ENCODE results near the gene ISM1. TPM values are rescaled to one million over a fixed set of nuclear protein-coding genes. Genes with fewer than 3 reads are reported as not detected.

The ISM1 gene
- polyA plus RNA-seq, 2 donors, result 1.5 to 2.2 TPM

DNA sequence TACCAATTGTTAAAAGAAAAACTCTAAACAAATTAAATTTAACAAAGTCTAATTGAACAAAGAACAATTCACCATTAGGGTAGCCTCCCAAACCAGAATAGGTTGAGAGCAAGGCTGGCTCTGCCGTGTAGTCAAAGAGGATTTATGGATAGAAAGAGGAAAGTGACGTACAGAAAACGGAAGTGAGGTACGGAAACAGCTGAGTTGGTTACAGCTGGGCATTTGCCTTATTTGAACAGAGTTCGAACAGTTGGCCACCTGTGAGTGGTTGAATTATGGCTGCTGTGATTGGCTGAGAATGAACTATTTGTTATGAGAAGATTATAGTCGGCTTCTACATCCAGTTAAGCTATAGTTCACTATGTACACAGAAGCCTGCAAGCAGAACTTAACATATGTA, 18.5 kb upstream of the ISM1 start:
- Histone ChIP-seq H3K36me3 (ENCODE audit: control insufficient read depth in 2 of 2, insufficient read depth in 2 of 2, low read length in 1 of 2) (no peaks in the 10 kb centered on the region), H3K27me3 (ENCODE audit: control insufficient read depth in 1 of 2, insufficient read depth in 2 of 2, low read length in 2 of 2) (no peaks in the 10 kb centered on the region), H3K9me3 (ENCODE audit: control insufficient read depth in 2 of 2, insufficient read depth in 1 of 2, low read depth in 1 of 2, low read length in 1 of 2) (no peaks in the 10 kb centered on the region), H3K4me3 (ENCODE audit: low read depth in 1 of 2, low read length in 2 of 2) (no peak overlapping the region), H3K4me1 (ENCODE audit: control insufficient read depth in 2 of 2, insufficient read depth in 2 of 2, low read length in 1 of 2) (no peaks in the 10 kb centered on the region), H3K27ac (ENCODE audit: low read depth in 2 of 2, low read length in 1 of 2) (no peak overlapping the region)
- 70 to 75% methylated on average over 6 of the region's 6 CpGs for WGBS, 2 donors

DNA sequence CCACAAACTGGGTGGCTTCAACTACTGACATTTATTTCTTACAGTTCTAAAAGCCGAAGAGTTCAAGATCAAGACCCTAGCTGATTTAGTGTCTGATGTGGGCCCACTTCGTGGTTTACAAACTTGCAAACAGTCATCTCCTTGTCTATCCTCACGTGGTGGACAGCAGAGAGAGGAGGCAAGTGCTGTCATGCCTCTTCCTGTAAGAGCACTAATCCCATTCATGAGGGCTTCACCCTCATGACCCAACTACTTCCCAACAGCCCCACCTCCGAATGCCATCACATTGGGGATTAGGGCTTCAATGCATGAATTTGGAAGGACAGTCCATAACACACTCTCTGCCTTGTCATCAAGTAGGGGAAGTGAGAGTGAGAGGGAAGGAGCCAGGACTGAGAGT, 15.6 kb upstream of the ISM1 start:
- Histone ChIP-seq H3K27me3 (ENCODE audit: control insufficient read depth in 1 of 2, insufficient read depth in 2 of 2, low read length in 2 of 2) (no peaks in the 10 kb centered on the region), H3K4me1 (ENCODE audit: control insufficient read depth in 2 of 2, insufficient read depth in 2 of 2, low read length in 1 of 2) (no peaks in the 10 kb centered on the region), H3K4me3 (ENCODE audit: low read depth in 1 of 2, low read length in 2 of 2) (no peak overlapping the region), H3K9me3 (ENCODE audit: control insufficient read depth in 2 of 2, insufficient read depth in 1 of 2, low read depth in 1 of 2, low read length in 1 of 2) (no peaks in the 10 kb centered on the region), H3K36me3 (ENCODE audit: control insufficient read depth in 2 of 2, insufficient read depth in 2 of 2, low read length in 1 of 2) (no peaks in the 10 kb centered on the region), H3K27ac (ENCODE audit: low read depth in 2 of 2, low read length in 1 of 2) (no peak overlapping the region)
- 67 to 75% methylated on average over 4 of the region's 4 CpGs for WGBS, 2 donors

GRCh38 chr20:13205848-13206434, 15.1 kb upstream of the ISM1 start:
- WGBS, 2 donors, result 78 to 79% methylated on average over 5 of the region's 5 CpGs
- no peaks in the 10 kb centered on the region for H3K9me3 ChIP-seq (ENCODE audit: control insufficient read depth in 2 of 2, insufficient read depth in 1 of 2, low read depth in 1 of 2, low read length in 1 of 2)
- H3K36me3 ChIP-seq (ENCODE audit: control insufficient read depth in 2 of 2, insufficient read depth in 2 of 2, low read length in 1 of 2), result no peaks in the 10 kb centered on the region
- H3K4me3 ChIP-seq (ENCODE audit: low read depth in 1 of 2, low read length in 2 of 2), result no peak overlapping the region
- H3K4me1 ChIP-seq (ENCODE audit: control insufficient read depth in 2 of 2, insufficient read depth in 2 of 2, low read length in 1 of 2), result no peaks in the 10 kb centered on the region
- no peak overlapping the region for H3K27ac ChIP-seq (ENCODE audit: low read depth in 2 of 2, low read length in 1 of 2)
- no peaks in the 10 kb centered on the region for H3K27me3 ChIP-seq (ENCODE audit: control insufficient read depth in 1 of 2, insufficient read depth in 2 of 2, low read length in 2 of 2)

- Histone ChIP-seq H3K4me3 (ENCODE audit: low read depth in 1 of 2, low read length in 2 of 2) (no peak overlapping the region), H3K4me1 (ENCODE audit: control insufficient read depth in 2 of 2, insufficient read depth in 2 of 2, low read length in 1 of 2) (no peaks in the 10 kb centered on the region), H3K36me3 (ENCODE audit: control insufficient read depth in 2 of 2, insufficient read depth in 2 of 2, low read length in 1 of 2) (no peaks in the 10 kb centered on the region), H3K9me3 (ENCODE audit: control insufficient read depth in 2 of 2, insufficient read depth in 1 of 2, low read depth in 1 of 2, low read length in 1 of 2) (no peaks in the 10 kb centered on the region), H3K27ac (ENCODE audit: low read depth in 2 of 2, low read length in 1 of 2) (no peak overlapping the region), H3K27me3 (ENCODE audit: control insufficient read depth in 1 of 2, insufficient read depth in 2 of 2, low read length in 2 of 2) (no peaks in the 10 kb centered on the region)
- WGBS, 2 donors, result 93% methylated on average over 2 of the region's 2 CpGs
These were observed 14.1 kb upstream of the ISM1 start for GRCh38 chr20:13207016-13207415.

DNA sequence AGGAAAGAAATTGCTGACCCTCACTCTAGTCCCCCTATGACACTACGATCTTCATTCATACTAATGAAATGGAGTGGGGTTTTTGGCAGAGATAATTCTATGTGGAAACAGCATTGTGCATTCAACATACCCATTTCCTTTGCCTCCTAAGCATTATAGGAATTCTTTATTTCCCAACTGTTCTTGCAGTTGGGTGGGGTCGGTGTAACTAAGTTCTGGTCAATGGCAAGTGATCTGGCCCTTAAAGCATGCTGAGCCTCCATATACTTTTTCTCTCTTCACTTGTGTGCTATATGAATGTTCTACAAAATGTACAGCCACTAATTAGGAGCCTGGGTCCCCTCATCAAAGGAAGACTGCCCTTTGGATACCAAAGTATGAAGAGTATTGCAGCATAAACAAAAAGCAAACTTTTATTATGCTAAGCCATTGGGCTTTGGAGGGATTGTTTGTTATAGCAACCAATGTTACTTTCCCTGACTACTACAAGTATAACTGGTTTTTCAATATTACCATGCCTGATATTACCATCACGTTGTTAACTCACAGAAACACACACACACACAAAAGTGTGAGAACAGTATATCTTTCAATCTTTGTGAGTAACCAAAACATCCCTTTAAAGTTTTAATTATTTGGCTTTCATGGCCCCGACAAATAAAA, 9.0 kb upstream of the ISM1 start:
- no peak overlapping the region for H3K27ac ChIP-seq (ENCODE audit: low read depth in 2 of 2, low read length in 1 of 2)
- H3K27me3 ChIP-seq (ENCODE audit: control insufficient read depth in 1 of 2, insufficient read depth in 2 of 2, low read length in 2 of 2), result no peaks in the 10 kb centered on the region
- H3K36me3 ChIP-seq (ENCODE audit: control insufficient read depth in 2 of 2, insufficient read depth in 2 of 2, low read length in 1 of 2), result no peaks in the 10 kb centered on the region
- H3K4me3 ChIP-seq (ENCODE audit: low read depth in 1 of 2, low read length in 2 of 2), result no peak overlapping the region
- WGBS, 2 donors, result 62 to 69% methylated on average over 4 of the region's 4 CpGs
- H3K9me3 ChIP-seq (ENCODE audit: control insufficient read depth in 2 of 2, insufficient read depth in 1 of 2, low read depth in 1 of 2, low read length in 1 of 2), result no peaks in the 10 kb centered on the region
- no peaks in the 10 kb centered on the region for H3K4me1 ChIP-seq (ENCODE audit: control insufficient read depth in 2 of 2, insufficient read depth in 2 of 2, low read length in 1 of 2)

DNA sequence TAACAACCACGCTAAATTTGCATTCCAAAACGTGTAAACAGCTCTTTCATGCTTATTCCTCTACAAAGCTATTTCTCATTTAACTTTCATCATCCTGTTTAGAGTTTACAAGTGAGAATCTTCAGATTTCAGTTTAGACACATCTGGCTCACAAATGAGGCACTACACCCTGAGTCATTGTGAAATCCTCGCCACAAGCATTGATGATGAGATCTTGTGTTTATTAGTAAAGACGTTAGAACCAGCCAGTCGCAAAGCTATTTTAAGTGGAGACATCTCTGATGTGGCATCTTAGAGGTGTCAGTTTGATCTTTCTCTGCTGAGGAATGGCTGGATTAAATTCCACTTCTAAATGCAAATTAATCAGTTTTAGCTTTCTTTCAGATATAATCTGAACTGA, 8.3 kb upstream of the ISM1 start:
- H3K27ac ChIP-seq (ENCODE audit: low read depth in 2 of 2, low read length in 1 of 2), result no peak overlapping the region

GRCh38 chr20:13213335-13213734, 7.7 kb upstream of the ISM1 start:
- Histone ChIP-seq H3K27me3 (ENCODE audit: control insufficient read depth in 1 of 2, insufficient read depth in 2 of 2, low read length in 2 of 2) (no peaks in the 10 kb centered on the region), H3K27ac (ENCODE audit: low read depth in 2 of 2, low read length in 1 of 2) (no peak overlapping the region), H3K36me3 (ENCODE audit: control insufficient read depth in 2 of 2, insufficient read depth in 2 of 2, low read length in 1 of 2) (no peaks in the 10 kb centered on the region), H3K4me1 (ENCODE audit: control insufficient read depth in 2 of 2, insufficient read depth in 2 of 2, low read length in 1 of 2) (no peaks in the 10 kb centered on the region), H3K9me3 (ENCODE audit: control insufficient read depth in 2 of 2, insufficient read depth in 1 of 2, low read depth in 1 of 2, low read length in 1 of 2) (no peaks in the 10 kb centered on the region), H3K4me3 (ENCODE audit: low read depth in 1 of 2, low read length in 2 of 2) (no peak overlapping the region)
- WGBS, 2 donors, result 86 to 90% methylated on average over 1 of the region's 1 CpG

More for the DNA sequence above, 8.3 kb upstream of the ISM1 start:
- no peaks in the 10 kb centered on the region for H3K9me3 ChIP-seq (ENCODE audit: control insufficient read depth in 2 of 2, insufficient read depth in 1 of 2, low read depth in 1 of 2, low read length in 1 of 2)
- H3K27me3 ChIP-seq (ENCODE audit: control insufficient read depth in 1 of 2, insufficient read depth in 2 of 2, low read length in 2 of 2), result no peaks in the 10 kb centered on the region
- 53 to 56% methylated on average over 5 of the region's 5 CpGs for WGBS, 2 donors
- no peaks in the 10 kb centered on the region for H3K36me3 ChIP-seq (ENCODE audit: control insufficient read depth in 2 of 2, insufficient read depth in 2 of 2, low read length in 1 of 2)
- H3K4me3 ChIP-seq (ENCODE audit: low read depth in 1 of 2, low read length in 2 of 2), result no peak overlapping the region
- no peaks in the 10 kb centered on the region for H3K4me1 ChIP-seq (ENCODE audit: control insufficient read depth in 2 of 2, insufficient read depth in 2 of 2, low read length in 1 of 2)

- H3K9me3 ChIP-seq (ENCODE audit: control insufficient read depth in 2 of 2, insufficient read depth in 1 of 2, low read depth in 1 of 2, low read length in 1 of 2), result no peaks in the 10 kb centered on the region
- no peaks in the 10 kb centered on the region for H3K27me3 ChIP-seq (ENCODE audit: control insufficient read depth in 1 of 2, insufficient read depth in 2 of 2, low read length in 2 of 2)
- no peak overlapping the region for H3K27ac ChIP-seq (ENCODE audit: low read depth in 2 of 2, low read length in 1 of 2)
- H3K4me1 ChIP-seq (ENCODE audit: control insufficient read depth in 2 of 2, insufficient read depth in 2 of 2, low read length in 1 of 2), result peaks cover 4 to 8% of the 10 kb centered on the region in 2 donors
- H3K36me3 ChIP-seq (ENCODE audit: control insufficient read depth in 2 of 2, insufficient read depth in 2 of 2, low read length in 1 of 2), result no peaks in the 10 kb centered on the region
- 34 to 49% methylated on average over 1 of the region's 1 CpG for WGBS, 2 donors
- no peak overlapping the region for H3K4me3 ChIP-seq (ENCODE audit: low read depth in 1 of 2, low read length in 2 of 2)
These were observed 4.5 kb upstream of the ISM1 start for GRCh38 chr20:13216533-13216932.

- Histone ChIP-seq H3K4me1 (ENCODE audit: control insufficient read depth in 2 of 2, insufficient read depth in 2 of 2, low read length in 1 of 2) (peaks cover 4 to 13% of the 10 kb centered on the region in 2 donors), H3K27ac (ENCODE audit: low read depth in 2 of 2, low read length in 1 of 2) (no peak overlapping the region), H3K36me3 (ENCODE audit: control insufficient read depth in 2 of 2, insufficient read depth in 2 of 2, low read length in 1 of 2) (no peaks in the 10 kb centered on the region), H3K9me3 (ENCODE audit: control insufficient read depth in 2 of 2, insufficient read depth in 1 of 2, low read depth in 1 of 2, low read length in 1 of 2) (no peaks in the 10 kb centered on the region), H3K4me3 (ENCODE audit: low read depth in 1 of 2, low read length in 2 of 2) (peak overlapping the region; percentile 52 to 65), H3K27me3 (ENCODE audit: control insufficient read depth in 1 of 2, insufficient read depth in 2 of 2, low read length in 2 of 2) (peaks cover 0 to 5% of the 10 kb centered on the region in 2 donors)
- 20 to 31% methylated on average over 38 of the region's 38 CpGs for WGBS, 2 donors
These were observed 1.5 kb upstream of the ISM1 start for GRCh38 chr20:13219327-13220193.
